ENCODE data around the gene HSD3B2. TPM values are rescaled to one million over a fixed set of nuclear protein-coding genes. Genes with fewer than 3 reads are reported as not detected.

Gene HSD3B2
- total RNA-seq, 1 experiment from 2014 or later, result 1.0 TPM

DNA sequence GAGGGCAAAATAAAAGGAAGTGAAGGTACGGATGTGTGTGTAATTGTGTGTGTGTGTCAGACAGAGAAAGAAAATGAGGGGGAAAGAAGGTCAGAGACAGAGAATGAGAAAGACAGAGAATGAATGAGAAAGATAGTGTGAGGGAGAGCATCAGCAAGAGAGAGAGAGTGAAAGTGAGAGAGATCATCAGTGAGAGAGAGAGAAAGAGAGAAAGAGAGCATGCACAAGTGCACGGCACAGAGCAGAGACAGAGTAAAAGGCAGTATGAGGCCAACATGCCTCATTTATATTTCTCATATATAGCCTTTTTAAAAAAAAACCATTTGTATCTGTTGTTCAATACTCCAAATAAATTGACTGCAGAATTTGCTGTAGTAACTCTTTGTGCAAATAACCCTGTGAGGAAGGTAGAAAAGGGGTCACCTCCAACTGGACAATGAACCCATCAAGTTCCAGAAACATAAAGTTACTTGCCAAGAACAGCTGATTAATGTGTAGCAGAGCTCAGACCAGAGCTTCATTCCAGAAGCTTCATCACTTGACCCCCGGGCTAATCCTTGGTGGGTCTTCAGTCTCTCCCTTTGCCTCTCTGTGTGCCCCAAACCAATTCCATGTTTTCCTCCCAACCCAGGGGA is 1.2 kb downstream of the HSD3B2 start:
- DNase-seq (ENCODE audit: low spot score) (no peak), ATAC-seq (no peak)
- no peaks in the 10 kb centered on the region for H3K9me3 Mint-ChIP-seq
- no peaks in the 10 kb centered on the region for H3K36me3 Mint-ChIP-seq
- peaks cover 5% of the 10 kb centered on the region; the same call in 1 of the 2 replicates for H3K27me3 Mint-ChIP-seq (ENCODE audit: low read depth)
- H3K4me1 Mint-ChIP-seq, result no peaks in the 10 kb centered on the region
- ChIA-PET POLR2A (no interaction called here), CTCF (no interaction called here)
- TF ChIP-seq SOX15 (CRISPR knock-in tag; IDR thresholded peaks at IDR 0.05), result no peak
- TF ChIP-seq NFYB (CRISPR knock-in tag; conservative IDR thresholded peaks at IDR 0.05; ENCODE audit: low read depth), result no peak
- TF ChIP-seq, protein P1, sequence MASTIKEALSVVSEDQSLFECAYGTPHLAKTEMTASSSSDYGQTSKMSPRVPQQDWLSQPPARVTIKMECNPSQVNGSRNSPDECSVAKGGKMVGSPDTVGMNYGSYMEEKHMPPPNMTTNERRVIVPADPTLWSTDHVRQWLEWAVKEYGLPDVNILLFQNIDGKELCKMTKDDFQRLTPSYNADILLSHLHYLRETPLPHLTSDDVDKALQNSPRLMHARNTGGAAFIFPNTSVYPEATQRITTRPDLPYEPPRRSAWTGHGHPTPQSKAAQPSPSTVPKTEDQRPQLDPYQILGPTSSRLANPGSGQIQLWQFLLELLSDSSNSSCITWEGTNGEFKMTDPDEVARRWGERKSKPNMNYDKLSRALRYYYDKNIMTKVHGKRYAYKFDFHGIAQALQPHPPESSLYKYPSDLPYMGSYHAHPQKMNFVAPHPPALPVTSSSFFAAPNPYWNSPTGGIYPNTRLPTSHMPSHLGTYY (CRISPR knock-in tag; IDR thresholded peaks at IDR 0.05), result no peak
- no peak overlapping the region for H3K4me3 Mint-ChIP-seq
- no peak overlapping the region for H3K27ac Mint-ChIP-seq

DNA sequence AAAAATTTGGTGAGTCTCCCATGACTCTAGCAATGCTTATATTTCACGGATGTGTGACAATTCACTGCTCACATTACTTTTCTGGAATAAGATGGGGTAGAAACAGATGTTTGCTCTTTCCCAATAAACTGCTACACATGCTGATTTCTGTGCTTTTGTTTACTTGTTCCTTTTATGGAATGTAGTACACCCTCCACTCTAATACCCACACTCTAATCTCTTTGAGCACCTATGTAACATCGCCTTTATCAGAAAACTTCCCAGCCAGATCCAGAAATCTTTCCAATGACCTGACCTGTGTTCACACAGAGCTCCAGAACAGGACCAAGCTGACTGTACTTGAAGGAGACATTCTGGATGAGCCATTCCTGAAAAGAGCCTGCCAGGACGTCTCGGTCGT is 4.2 kb downstream of the HSD3B2 start:
- TF ChIP-seq, protein P2, sequence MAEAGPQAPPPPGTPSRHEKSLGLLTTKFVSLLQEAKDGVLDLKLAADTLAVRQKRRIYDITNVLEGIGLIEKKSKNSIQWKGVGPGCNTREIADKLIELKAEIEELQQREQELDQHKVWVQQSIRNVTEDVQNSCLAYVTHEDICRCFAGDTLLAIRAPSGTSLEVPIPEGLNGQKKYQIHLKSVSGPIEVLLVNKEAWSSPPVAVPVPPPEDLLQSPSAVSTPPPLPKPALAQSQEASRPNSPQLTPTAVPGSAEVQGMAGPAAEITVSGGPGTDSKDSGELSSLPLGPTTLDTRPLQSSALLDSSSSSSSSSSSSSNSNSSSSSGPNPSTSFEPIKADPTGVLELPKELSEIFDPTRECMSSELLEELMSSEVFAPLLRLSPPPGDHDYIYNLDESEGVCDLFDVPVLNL (CRISPR knock-in tag; IDR thresholded peaks at IDR 0.05; ENCODE audit: borderline replicate concordance, low read depth), result no peak
- TF ChIP-seq, protein P3, sequence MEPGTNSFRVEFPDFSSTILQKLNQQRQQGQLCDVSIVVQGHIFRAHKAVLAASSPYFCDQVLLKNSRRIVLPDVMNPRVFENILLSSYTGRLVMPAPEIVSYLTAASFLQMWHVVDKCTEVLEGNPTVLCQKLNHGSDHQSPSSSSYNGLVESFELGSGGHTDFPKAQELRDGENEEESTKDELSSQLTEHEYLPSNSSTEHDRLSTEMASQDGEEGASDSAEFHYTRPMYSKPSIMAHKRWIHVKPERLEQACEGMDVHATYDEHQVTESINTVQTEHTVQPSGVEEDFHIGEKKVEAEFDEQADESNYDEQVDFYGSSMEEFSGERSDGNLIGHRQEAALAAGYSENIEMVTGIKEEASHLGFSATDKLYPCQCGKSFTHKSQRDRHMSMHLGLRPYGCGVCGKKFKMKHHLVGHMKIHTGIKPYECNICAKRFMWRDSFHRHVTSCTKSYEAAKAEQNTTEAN (CRISPR knock-in tag; IDR thresholded peaks at IDR 0.05), result no peak
- TF ChIP-seq, protein P4, sequence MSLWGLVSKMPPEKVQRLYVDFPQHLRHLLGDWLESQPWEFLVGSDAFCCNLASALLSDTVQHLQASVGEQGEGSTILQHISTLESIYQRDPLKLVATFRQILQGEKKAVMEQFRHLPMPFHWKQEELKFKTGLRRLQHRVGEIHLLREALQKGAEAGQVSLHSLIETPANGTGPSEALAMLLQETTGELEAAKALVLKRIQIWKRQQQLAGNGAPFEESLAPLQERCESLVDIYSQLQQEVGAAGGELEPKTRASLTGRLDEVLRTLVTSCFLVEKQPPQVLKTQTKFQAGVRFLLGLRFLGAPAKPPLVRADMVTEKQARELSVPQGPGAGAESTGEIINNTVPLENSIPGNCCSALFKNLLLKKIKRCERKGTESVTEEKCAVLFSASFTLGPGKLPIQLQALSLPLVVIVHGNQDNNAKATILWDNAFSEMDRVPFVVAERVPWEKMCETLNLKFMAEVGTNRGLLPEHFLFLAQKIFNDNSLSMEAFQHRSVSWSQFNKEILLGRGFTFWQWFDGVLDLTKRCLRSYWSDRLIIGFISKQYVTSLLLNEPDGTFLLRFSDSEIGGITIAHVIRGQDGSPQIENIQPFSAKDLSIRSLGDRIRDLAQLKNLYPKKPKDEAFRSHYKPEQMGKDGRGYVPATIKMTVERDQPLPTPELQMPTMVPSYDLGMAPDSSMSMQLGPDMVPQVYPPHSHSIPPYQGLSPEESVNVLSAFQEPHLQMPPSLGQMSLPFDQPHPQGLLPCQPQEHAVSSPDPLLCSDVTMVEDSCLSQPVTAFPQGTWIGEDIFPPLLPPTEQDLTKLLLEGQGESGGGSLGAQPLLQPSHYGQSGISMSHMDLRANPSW (CRISPR knock-in tag; conservative IDR thresholded peaks at IDR 0.05; ENCODE audit: low read depth), result no peak
- TF ChIP-seq, protein P5, sequence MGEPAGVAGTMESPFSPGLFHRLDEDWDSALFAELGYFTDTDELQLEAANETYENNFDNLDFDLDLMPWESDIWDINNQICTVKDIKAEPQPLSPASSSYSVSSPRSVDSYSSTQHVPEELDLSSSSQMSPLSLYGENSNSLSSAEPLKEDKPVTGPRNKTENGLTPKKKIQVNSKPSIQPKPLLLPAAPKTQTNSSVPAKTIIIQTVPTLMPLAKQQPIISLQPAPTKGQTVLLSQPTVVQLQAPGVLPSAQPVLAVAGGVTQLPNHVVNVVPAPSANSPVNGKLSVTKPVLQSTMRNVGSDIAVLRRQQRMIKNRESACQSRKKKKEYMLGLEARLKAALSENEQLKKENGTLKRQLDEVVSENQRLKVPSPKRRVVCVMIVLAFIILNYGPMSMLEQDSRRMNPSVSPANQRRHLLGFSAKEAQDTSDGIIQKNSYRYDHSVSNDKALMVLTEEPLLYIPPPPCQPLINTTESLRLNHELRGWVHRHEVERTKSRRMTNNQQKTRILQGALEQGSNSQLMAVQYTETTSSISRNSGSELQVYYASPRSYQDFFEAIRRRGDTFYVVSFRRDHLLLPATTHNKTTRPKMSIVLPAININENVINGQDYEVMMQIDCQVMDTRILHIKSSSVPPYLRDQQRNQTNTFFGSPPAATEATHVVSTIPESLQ (CRISPR knock-in tag; IDR thresholded peaks at IDR 0.05), result no peak
- TF ChIP-seq, protein P6, sequence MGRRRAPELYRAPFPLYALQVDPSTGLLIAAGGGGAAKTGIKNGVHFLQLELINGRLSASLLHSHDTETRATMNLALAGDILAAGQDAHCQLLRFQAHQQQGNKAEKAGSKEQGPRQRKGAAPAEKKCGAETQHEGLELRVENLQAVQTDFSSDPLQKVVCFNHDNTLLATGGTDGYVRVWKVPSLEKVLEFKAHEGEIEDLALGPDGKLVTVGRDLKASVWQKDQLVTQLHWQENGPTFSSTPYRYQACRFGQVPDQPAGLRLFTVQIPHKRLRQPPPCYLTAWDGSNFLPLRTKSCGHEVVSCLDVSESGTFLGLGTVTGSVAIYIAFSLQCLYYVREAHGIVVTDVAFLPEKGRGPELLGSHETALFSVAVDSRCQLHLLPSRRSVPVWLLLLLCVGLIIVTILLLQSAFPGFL (CRISPR knock-in tag; IDR thresholded peaks at IDR 0.05; ENCODE audit: borderline replicate concordance), result no peak
- TF ChIP-seq OVOL2 (CRISPR knock-in tag; IDR thresholded peaks at IDR 0.05; ENCODE audit: borderline replicate concordance) (no peak), CREM (CRISPR knock-in tag; IDR thresholded peaks at IDR 0.05) (no peak), SOX15 (CRISPR knock-in tag; IDR thresholded peaks at IDR 0.05) (no peak), EMX1 (CRISPR knock-in tag; IDR thresholded peaks at IDR 0.05) (no peak), ZNF423 (CRISPR knock-in tag; IDR thresholded peaks at IDR 0.05) (no peak)
- TF ChIP-seq, protein P7, sequence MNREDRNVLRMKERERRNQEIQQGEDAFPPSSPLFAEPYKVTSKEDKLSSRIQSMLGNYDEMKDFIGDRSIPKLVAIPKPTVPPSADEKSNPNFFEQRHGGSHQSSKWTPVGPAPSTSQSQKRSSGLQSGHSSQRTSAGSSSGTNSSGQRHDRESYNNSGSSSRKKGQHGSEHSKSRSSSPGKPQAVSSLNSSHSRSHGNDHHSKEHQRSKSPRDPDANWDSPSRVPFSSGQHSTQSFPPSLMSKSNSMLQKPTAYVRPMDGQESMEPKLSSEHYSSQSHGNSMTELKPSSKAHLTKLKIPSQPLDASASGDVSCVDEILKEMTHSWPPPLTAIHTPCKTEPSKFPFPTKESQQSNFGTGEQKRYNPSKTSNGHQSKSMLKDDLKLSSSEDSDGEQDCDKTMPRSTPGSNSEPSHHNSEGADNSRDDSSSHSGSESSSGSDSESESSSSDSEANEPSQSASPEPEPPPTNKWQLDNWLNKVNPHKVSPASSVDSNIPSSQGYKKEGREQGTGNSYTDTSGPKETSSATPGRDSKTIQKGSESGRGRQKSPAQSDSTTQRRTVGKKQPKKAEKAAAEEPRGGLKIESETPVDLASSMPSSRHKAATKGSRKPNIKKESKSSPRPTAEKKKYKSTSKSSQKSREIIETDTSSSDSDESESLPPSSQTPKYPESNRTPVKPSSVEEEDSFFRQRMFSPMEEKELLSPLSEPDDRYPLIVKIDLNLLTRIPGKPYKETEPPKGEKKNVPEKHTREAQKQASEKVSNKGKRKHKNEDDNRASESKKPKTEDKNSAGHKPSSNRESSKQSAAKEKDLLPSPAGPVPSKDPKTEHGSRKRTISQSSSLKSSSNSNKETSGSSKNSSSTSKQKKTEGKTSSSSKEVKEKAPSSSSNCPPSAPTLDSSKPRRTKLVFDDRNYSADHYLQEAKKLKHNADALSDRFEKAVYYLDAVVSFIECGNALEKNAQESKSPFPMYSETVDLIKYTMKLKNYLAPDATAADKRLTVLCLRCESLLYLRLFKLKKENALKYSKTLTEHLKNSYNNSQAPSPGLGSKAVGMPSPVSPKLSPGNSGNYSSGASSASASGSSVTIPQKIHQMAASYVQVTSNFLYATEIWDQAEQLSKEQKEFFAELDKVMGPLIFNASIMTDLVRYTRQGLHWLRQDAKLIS (CRISPR knock-in tag; IDR thresholded peaks at IDR 0.05; ENCODE audit: borderline replicate concordance), result no peak
- TF ChIP-seq, protein P8, sequence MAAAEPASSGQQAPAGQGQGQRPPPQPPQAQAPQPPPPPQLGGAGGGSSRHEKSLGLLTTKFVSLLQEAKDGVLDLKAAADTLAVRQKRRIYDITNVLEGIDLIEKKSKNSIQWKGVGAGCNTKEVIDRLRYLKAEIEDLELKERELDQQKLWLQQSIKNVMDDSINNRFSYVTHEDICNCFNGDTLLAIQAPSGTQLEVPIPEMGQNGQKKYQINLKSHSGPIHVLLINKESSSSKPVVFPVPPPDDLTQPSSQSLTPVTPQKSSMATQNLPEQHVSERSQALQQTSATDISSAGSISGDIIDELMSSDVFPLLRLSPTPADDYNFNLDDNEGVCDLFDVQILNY (CRISPR knock-in tag; IDR thresholded peaks at IDR 0.05), result no peak
- H3K36me3 Mint-ChIP-seq, result no peaks in the 10 kb centered on the region
- H3K27ac Mint-ChIP-seq, result no peak overlapping the region
- ChIA-PET CTCF (interaction anchor here (1.8 kb wide), 1 partner anchor 47 kb away, joined by 6 read pairs; no protein-coding TSS in a partner anchor), POLR2A (no interaction called here)
- DNase-seq (ENCODE audit: low spot score) (no peak), ATAC-seq (no peak)
- H3K9me3 Mint-ChIP-seq, result no peaks in the 10 kb centered on the region
- no peak overlapping the region for H3K4me3 Mint-ChIP-seq
- peaks cover 12% of the 10 kb centered on the region for H3K27me3 Mint-ChIP-seq (ENCODE audit: low read depth)
- peaks cover 12% of the 10 kb centered on the region for H3K4me1 Mint-ChIP-seq

Measured in WTC11 (cell line).